Progenitor cell of endocrine pancreas (in vitro differentiated cells): ENCODE results near the gene KRT34. TPM values are rescaled to one million over a fixed set of nuclear protein-coding genes. Genes with fewer than 3 reads are reported as not detected.

Source experiments
- DNase-seq: peaks from one replicate; pipeline ENCODE4 v3.0.0; 2021; ENCODE audit warnings: low spot score; ENCODE audit not compliant: unreplicated experiment
- H3K27ac Mint-ChIP-seq: 2 replicates; pipeline ENCODE4 v1.8.0; 2021; ENCODE audit warnings: mild to moderate bottlenecking, moderate library complexity, mixed read lengths
- H3K27me3 Mint-ChIP-seq: 2 replicates; pipeline ENCODE4 v1.8.0; 2021; ENCODE audit warnings: mixed read lengths
- H3K36me3 Mint-ChIP-seq: 2 replicates; pipeline ENCODE4 v1.8.0; 2022; ENCODE audit warnings: mixed read lengths; ENCODE audit not compliant: insufficient read depth
- H3K4me1 Mint-ChIP-seq: 2 replicates; pipeline ENCODE4 v1.8.0; 2021; ENCODE audit warnings: low read depth, mixed read lengths
- H3K4me3 Mint-ChIP-seq: 2 replicates; pipeline ENCODE4 v1.8.0; 2021; ENCODE audit warnings: low read depth, mild to moderate bottlenecking, moderate library complexity, mixed read lengths
- H3K9me3 Mint-ChIP-seq: 2 replicates; pipeline ENCODE4 v1.8.0; 2021; ENCODE audit warnings: low read depth, mixed read lengths
- CTCF ChIP-seq: fragments of 200-600 bp; sonication (generic); IDR thresholded peaks from one replicate; pipeline ENCODE4 v1.5.0; 2021; ENCODE audit warnings: antibody characterized with exemption, mild to moderate bottlenecking; ENCODE audit not compliant: unreplicated experiment
- total RNA-seq: library from RNA; stranded (reverse); gene quantifications from 2 replicates; pipeline ENCODE4 v1.2.1, GENCODE V29; 2021

Gene KRT34
- total RNA-seq, 1 donor from 2014 or later, result not detected

DNA sequence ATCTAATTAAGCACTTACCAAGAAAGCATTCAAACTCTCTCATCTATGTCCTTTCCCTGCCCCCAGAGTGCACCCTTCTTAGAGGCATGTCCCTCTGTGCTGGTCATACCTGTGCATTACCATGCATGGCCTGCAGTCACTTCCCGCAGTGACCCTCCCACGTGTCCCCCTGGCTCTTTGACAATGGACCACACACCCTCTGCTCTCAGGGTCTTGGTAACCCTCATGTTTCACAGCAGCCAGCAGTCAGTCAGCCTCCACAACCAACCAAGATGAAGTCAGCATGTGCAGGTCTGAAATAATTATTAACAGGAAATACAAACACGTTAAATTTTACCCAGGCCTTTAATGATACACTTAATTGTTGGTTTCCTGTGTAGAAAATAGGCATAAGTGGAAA lies 41.6 kb downstream of the KRT34 start:
- TF ChIP-seq CTCF, result no peak
- DNase-seq, result no peak

GRCh38 chr17:41339571-41340172 lies 42.4 kb downstream of the KRT34 start:
- H3K27ac Mint-ChIP-seq, result no peak overlapping the region
- H3K9me3 Mint-ChIP-seq, result peaks cover 19% of the 10 kb centered on the region
- no peaks in the 10 kb centered on the region for H3K4me1 Mint-ChIP-seq
- no peak for TF ChIP-seq CTCF
- H3K27me3 Mint-ChIP-seq, result peaks cover 3% of the 10 kb centered on the region
- H3K36me3 Mint-ChIP-seq, result peaks cover 2% of the 10 kb centered on the region
- DNase-seq, result no peak
- no peak overlapping the region for H3K4me3 Mint-ChIP-seq

More for the DNA sequence above, 41.6 kb downstream of the KRT34 start:
- no peak overlapping the region for H3K27ac Mint-ChIP-seq
- H3K9me3 Mint-ChIP-seq, result peaks cover 19% of the 10 kb centered on the region
- H3K36me3 Mint-ChIP-seq, result peaks cover 2% of the 10 kb centered on the region
- no peaks in the 10 kb centered on the region for H3K4me1 Mint-ChIP-seq
- H3K27me3 Mint-ChIP-seq, result peaks cover 3% of the 10 kb centered on the region
- no peak overlapping the region for H3K4me3 Mint-ChIP-seq

DNA sequence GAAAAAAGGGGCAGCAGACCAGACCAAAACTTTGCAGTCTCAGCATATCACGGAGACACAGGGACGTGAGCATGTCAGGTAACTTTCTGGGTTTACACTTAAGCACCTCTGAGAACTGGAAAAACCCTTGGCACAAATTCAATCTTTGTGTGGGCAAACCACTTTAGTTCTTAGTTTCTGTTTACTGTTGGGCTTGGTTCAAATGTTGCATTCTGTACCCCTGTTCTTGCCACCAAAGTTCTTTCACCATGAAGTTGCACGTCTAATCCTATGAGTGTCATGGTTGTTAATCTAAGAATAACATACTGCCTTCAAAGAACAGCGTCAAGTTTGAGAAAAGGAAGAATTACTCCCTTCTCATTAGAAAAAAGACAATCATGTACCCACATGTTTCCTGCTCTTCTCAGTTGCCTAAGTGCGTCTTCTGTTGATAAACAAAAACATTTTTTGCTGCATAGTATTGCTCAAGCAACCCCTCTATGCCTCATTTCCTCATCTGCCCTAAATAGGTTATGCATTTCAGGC lies 43.1 kb downstream of the KRT34 start:
- Mint-ChIP-seq H3K36me3 (peaks cover 2% of the 10 kb centered on the region), H3K27me3 (peaks cover 3% of the 10 kb centered on the region), H3K9me3 (peaks cover 19% of the 10 kb centered on the region), H3K4me3 (no peak overlapping the region), H3K27ac (no peak overlapping the region), H3K4me1 (no peaks in the 10 kb centered on the region)
- TF ChIP-seq CTCF, result no peak
- DNase-seq, result no peak

GRCh38 chr17:41335747-41336146 lies 46.4 kb downstream of the KRT34 start:
- no peak for TF ChIP-seq CTCF
- no peaks in the 10 kb centered on the region for H3K36me3 Mint-ChIP-seq
- no peaks in the 10 kb centered on the region for H3K9me3 Mint-ChIP-seq
- H3K4me3 Mint-ChIP-seq, result no peak overlapping the region
- H3K27ac Mint-ChIP-seq, result no peak overlapping the region
- no peaks in the 10 kb centered on the region for H3K4me1 Mint-ChIP-seq
- DNase-seq, result no peak
- no peaks in the 10 kb centered on the region for H3K27me3 Mint-ChIP-seq

GRCh38 chr17:41334385-41335305 lies 47.5 kb downstream of the KRT34 start:
- H3K27ac Mint-ChIP-seq, result no peak overlapping the region
- no peaks in the 10 kb centered on the region for H3K36me3 Mint-ChIP-seq
- H3K9me3 Mint-ChIP-seq, result no peaks in the 10 kb centered on the region
- no peak for DNase-seq
- no peaks in the 10 kb centered on the region for H3K4me1 Mint-ChIP-seq
- no peak overlapping the region for H3K4me3 Mint-ChIP-seq
- H3K27me3 Mint-ChIP-seq, result no peaks in the 10 kb centered on the region
- no peak for TF ChIP-seq CTCF
